Measurements from ENCODE around the gene VPS45.

VPS45 gene

DNA sequence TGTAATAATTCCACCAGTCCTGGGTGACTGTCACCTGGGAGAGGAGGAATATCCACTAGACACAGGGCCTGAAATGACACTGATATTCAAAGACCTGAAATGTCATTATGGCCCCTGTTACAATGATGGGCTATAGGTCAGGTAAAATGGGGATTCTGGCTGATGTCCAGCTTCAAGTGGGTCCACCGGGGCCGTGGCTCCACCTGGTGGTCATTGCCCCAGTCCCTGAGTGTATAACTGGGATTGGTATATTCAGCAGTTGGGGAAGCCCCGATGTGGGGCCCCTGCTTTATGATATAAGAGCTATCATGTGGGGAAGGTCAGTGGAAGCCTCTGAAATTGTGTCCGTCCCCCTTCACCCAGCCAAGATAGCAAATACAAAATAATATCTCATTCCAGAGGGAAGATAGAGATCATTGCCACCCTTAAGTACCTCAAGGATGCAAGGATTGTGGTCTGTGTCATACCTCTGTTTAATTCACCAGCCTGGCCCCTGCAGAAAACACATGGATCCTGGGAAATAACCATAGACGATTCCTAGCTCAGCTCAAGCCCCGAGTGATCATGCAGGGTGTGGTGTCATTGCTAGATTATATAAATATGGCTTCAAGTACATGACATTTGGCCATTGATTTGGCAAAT lies 101.5 kb downstream of the VPS45 start:
- H3K4me3 ChIP-seq (ENCODE audit: insufficient read depth, low read length, poor library complexity, severe bottlenecking), result no peak overlapping the region
- H3K36me3 ChIP-seq (ENCODE audit: low read length), result no peaks in the 10 kb centered on the region
- H3K9me3 ChIP-seq (ENCODE audit: insufficient read depth, low read length), result no peaks in the 10 kb centered on the region
- H3K79me2 ChIP-seq (ENCODE audit: insufficient read depth, low read length), result no peaks in the 10 kb centered on the region
- H2AFZ ChIP-seq (ENCODE audit: low read depth, low read length, severe bottlenecking), result no peak overlapping the region
- no peak overlapping the region for H3K4me2 ChIP-seq (ENCODE audit: low read depth, low read length, poor library complexity, severe bottlenecking)
- no peaks in the 10 kb centered on the region for H3K27me3 ChIP-seq (ENCODE audit: low read length)
- no peak for TF ChIP-seq EZH2phosphoT487 (conservative IDR thresholded peaks at IDR 0.05; ENCODE audit: low read length)
- TF ChIP-seq, protein P1, sequence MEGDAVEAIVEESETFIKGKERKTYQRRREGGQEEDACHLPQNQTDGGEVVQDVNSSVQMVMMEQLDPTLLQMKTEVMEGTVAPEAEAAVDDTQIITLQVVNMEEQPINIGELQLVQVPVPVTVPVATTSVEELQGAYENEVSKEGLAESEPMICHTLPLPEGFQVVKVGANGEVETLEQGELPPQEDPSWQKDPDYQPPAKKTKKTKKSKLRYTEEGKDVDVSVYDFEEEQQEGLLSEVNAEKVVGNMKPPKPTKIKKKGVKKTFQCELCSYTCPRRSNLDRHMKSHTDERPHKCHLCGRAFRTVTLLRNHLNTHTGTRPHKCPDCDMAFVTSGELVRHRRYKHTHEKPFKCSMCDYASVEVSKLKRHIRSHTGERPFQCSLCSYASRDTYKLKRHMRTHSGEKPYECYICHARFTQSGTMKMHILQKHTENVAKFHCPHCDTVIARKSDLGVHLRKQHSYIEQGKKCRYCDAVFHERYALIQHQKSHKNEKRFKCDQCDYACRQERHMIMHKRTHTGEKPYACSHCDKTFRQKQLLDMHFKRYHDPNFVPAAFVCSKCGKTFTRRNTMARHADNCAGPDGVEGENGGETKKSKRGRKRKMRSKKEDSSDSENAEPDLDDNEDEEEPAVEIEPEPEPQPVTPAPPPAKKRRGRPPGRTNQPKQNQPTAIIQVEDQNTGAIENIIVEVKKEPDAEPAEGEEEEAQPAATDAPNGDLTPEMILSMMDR (IDR thresholded peaks at IDR 0.05; ENCODE audit: insufficient read depth, low read length, poor library complexity, severe bottlenecking), result peak; percentile 52
- no peak overlapping the region for H3K9ac ChIP-seq (ENCODE audit: low read length)
- no peak overlapping the region for H3K27ac ChIP-seq (ENCODE audit: low read depth, low read length)
- no peaks in the 10 kb centered on the region for H4K20me1 ChIP-seq (ENCODE audit: low read depth, low read length)
- H3F3A ChIP-seq (ENCODE audit: insufficient read depth), result no peaks in the 10 kb centered on the region
- no peaks in the 10 kb centered on the region for H3K9me2 ChIP-seq (replicated peaks; ENCODE audit: insufficient read depth, low read length)

DNA sequence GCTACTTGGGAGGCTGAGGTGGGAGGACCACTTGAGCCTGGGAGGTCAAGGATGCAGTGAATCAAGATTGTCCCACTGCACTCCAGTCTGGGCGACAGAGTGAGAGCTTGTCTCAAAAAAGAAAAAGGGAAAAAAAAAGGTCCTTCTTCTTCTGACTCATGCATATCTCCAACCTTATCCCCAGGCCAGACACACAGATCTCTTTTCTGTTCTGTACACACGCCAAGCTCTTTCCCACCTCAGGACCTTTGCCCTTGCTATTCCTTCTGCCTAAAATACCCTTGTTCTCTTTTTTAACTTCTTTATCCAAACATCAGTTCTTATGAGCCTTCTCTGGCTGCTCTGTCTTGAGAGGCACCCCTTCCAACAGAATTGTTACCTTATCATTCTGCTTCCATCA lies 104.2 kb downstream of the VPS45 start:
- no peaks in the 10 kb centered on the region for H3K27me3 ChIP-seq (ENCODE audit: low read length)
- H3K79me2 ChIP-seq (ENCODE audit: insufficient read depth, low read length), result no peaks in the 10 kb centered on the region
- no peak overlapping the region for H3K4me3 ChIP-seq (ENCODE audit: insufficient read depth, low read length, poor library complexity, severe bottlenecking)
- H2AFZ ChIP-seq (ENCODE audit: low read depth, low read length, severe bottlenecking), result no peak overlapping the region
- no peaks in the 10 kb centered on the region for H3K9me3 ChIP-seq (ENCODE audit: insufficient read depth, low read length)
- H3K4me2 ChIP-seq (ENCODE audit: low read depth, low read length, poor library complexity, severe bottlenecking), result no peak overlapping the region
- no peaks in the 10 kb centered on the region for H3F3A ChIP-seq (ENCODE audit: insufficient read depth)
- H3K9me2 ChIP-seq (replicated peaks; ENCODE audit: insufficient read depth, low read length), result no peaks in the 10 kb centered on the region
- H3K9ac ChIP-seq (ENCODE audit: low read length), result no peak overlapping the region
- no peaks in the 10 kb centered on the region for H4K20me1 ChIP-seq (ENCODE audit: low read depth, low read length)
- TF ChIP-seq EZH2phosphoT487 (conservative IDR thresholded peaks at IDR 0.05; ENCODE audit: low read length), result no peak
- TF ChIP-seq, protein P1 (IDR thresholded peaks at IDR 0.05; ENCODE audit: insufficient read depth, low read length, poor library complexity, severe bottlenecking), result no peak
- H3K36me3 ChIP-seq (ENCODE audit: low read length), result no peaks in the 10 kb centered on the region
- H3K27ac ChIP-seq (ENCODE audit: low read depth, low read length), result no peak overlapping the region

DNA sequence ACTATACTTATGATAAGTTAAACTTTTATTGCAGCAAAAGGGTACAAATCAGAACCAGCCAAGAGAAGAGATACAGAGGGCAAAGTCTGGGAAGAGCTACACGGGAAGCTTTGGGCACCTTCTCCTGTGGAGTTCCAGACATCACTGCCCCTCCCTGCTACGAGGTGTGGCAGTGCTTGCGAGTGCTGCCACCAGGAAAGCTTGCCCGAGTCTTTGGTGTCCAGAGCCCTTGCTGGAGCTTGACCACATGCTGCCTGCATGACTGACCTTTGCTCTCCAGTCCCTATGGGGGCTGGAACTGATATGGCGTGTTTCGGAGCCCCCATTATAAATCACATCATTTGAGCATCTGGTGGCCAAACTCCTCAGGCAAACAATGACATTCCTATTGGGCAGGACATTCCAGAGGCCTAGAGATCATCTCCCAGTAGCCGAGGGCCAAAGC lies 105.6 kb downstream of the VPS45 start:
- Histone ChIP-seq H2AFZ (ENCODE audit: low read depth, low read length, severe bottlenecking) (no peak overlapping the region), H3K9ac (ENCODE audit: low read length) (no peak overlapping the region), H3K36me3 (ENCODE audit: low read length) (no peaks in the 10 kb centered on the region), H3K4me2 (ENCODE audit: low read depth, low read length, poor library complexity, severe bottlenecking) (no peak overlapping the region), H4K20me1 (ENCODE audit: low read depth, low read length) (no peaks in the 10 kb centered on the region), H3K9me2 (replicated peaks; ENCODE audit: insufficient read depth, low read length) (no peaks in the 10 kb centered on the region), H3K27me3 (ENCODE audit: low read length) (no peaks in the 10 kb centered on the region), H3K4me3 (ENCODE audit: insufficient read depth, low read length, poor library complexity, severe bottlenecking) (no peak overlapping the region), H3K9me3 (ENCODE audit: insufficient read depth, low read length) (no peaks in the 10 kb centered on the region), H3K79me2 (ENCODE audit: insufficient read depth, low read length) (no peaks in the 10 kb centered on the region), H3K27ac (ENCODE audit: low read depth, low read length) (no peak overlapping the region), H3F3A (ENCODE audit: insufficient read depth) (no peaks in the 10 kb centered on the region)
- TF ChIP-seq, protein P1 (IDR thresholded peaks at IDR 0.05; ENCODE audit: insufficient read depth, low read length, poor library complexity, severe bottlenecking), result no peak
- TF ChIP-seq EZH2phosphoT487 (conservative IDR thresholded peaks at IDR 0.05; ENCODE audit: low read length), result no peak

All from SU-DHL-6 (cell line).